COLO668 (cell line): ENCODE results near the gene ANKRD10.
A peak's percentile ranks its signal among the peaks of the same experiment; 100 is the strongest.

ENCODE experiments used
- DNase-seq: peaks from one replicate; lab custom pipeline; 2025; ENCODE audit not compliant: unreplicated experiment; lab: John Stamatoyannopoulos, UW

The ANKRD10 gene

DNA sequence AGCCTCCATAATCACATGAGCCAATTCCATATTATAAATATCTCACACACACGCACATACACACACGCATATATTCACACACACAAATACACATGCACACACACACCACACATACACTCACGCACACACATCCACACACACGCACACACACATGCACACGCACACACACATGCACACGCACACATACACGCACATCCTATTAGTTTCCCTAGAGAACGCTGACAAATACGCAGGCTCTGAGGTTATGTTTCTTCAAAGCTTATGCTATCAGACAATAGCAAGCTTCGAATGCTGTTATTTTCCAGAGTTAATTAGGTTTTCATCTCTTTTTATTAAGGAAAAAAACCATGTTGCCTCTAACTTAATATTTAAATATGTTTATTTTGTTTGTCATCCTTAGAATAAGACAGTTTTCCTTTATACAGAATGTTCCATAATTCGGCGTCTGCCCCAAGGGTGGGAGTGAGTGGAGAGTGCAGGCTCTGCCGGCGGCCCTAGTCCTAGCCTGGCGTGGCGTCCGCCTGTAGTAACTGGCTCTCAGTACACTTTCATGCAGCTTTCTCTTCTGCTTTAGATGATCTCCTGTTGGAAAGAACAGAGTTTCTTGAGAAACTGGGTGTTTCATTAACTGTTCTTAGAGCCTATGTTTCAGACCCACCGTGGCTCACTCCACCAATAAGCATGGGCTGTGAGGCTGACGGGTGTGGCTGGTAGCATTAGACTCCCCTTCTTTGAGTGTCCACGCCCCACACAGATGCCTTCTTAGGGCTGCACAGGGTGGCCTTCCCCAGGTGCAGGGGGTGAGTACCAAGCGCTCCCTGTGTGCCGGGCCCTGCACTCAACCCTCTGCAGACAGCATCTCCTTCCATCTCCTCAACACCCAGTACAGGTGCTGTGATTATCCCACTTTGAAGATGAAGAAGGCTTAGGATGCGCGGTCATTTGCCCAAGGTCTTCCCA lies 30.4 kb upstream of the ANKRD10 start:
- no peak for DNase-seq

DNA sequence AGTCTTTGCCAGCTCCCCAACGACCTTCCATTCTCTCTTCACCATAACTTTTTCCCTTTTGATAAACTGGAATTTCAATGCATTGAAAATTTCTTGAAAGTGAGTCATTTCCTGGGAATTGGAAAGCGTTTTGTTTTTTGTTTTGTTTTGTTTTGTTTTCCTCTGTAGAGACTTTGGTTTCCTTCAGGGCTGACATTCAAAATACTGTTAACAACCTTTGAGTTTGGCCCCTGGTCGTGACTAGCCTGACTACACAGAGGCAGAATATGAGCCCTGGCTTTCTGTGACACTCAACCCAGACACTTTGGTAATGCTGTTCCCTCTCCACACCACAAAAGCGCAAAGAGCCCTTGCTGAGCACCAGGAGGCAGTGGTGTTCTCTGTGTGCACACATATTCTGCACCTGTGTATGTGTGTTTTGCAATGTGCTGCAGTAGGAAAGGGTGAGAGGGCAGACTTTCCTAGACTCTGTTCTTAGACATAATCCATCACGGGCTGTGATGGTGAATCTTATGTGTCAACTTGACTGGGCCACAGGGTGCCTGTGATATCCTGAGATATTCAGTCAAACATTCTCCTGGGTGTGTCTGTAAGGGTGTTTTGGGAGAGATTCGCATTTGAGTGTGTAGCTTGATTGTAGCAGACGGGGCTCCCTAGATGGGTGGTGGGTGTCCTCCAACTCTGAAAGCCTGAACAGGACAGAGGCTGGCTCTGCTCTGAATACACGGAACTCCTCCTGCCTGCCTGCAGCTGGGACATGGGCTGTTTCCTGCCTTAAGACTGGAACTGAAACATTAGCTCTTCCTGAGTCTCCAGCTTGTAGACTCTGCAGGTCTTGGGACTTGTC lies 29.5 kb upstream of the ANKRD10 start:
- peak; percentile 69 for DNase-seq

GRCh38 chr13:110942248-110942981 lies 27.5 kb upstream of the ANKRD10 start:
- DNase-seq: no peak

- DNase-seq: no peak
These were observed 24.0 kb upstream of the ANKRD10 start for GRCh38 chr13:110938662-110939421.

GRCh38 chr13:110937511-110938285 lies 22.8 kb upstream of the ANKRD10 start:
- DNase-seq: no peak

- no peak for DNase-seq
These were observed 21.6 kb upstream of the ANKRD10 start for GRCh38 chr13:110936519-110936918.

DNA sequence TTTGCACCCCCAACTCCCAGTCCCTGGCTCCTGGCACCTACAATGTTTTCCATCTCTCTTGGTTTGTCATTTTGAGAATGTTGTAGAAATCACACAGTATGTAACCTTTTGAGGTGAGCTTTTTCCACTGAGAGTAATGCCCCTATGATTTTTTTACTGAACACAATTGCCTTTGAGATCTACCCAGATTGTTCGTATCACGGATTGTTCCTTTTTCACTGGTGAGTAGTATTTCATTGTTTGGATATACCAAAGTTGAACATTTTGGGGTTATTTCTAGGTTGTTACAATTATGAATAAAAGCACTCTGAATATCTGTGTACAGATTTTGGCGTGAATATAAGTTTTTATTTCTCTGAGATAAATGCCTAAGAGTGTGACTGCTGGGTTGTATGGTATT lies 17.7 kb upstream of the ANKRD10 start:
- no peak for DNase-seq

GRCh38 chr13:110929104-110929777 lies 14.4 kb upstream of the ANKRD10 start:
- DNase-seq: no peak

- DNase-seq: no peak
These were observed 10.2 kb upstream of the ANKRD10 start for GRCh38 chr13:110925023-110925612.

GRCh38 chr13:110924639-110924934 lies 9.7 kb upstream of the ANKRD10 start:
- no peak for DNase-seq

DNA sequence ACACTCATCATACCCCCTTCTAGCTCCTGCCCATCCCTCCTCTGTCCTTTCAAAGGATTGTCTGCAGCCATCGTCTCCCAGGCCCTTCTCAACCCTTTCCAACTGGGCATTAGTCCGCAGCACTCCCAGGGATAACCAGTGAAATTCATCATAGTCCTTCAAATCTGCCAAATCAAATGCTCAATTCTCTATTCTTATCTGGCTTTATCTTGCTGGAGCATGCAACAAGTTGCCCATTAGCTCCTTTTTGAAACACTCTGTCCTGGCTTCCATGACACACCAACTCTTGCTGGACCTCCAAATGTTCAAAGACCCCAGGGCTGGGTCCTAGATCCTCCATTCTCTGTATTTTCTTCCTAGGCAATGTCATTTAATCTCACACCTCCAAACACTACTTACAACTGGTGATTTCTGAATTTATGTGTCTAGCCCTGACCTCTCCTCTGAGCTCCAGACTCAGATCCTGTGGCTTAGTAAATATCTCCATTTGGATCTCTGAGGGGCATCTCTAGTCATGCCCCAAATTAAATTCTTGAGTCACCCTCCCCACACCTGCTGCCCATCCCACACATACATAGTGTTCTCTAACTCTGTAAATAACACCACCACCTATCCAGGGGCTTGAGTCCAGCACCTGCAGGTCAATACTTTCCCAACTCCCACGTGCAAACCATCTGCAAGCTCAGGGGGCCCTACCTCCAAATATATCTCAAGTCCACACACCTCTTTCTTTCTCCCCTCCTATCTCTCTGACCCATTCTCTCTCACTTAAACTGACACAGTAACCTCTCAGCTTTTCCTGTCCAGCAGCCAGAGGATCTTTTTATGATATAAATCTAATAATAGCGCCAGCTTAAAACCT lies 9.1 kb upstream of the ANKRD10 start:
- no peak for DNase-seq

- no peak for DNase-seq
These were observed 8.2 kb upstream of the ANKRD10 start for GRCh38 chr13:110923086-110923485.

- DNase-seq: no peak
These were observed 7.6 kb upstream of the ANKRD10 start for GRCh38 chr13:110922506-110922905.

GRCh38 chr13:110921695-110922094 lies 6.8 kb upstream of the ANKRD10 start:
- DNase-seq: no peak

DNA sequence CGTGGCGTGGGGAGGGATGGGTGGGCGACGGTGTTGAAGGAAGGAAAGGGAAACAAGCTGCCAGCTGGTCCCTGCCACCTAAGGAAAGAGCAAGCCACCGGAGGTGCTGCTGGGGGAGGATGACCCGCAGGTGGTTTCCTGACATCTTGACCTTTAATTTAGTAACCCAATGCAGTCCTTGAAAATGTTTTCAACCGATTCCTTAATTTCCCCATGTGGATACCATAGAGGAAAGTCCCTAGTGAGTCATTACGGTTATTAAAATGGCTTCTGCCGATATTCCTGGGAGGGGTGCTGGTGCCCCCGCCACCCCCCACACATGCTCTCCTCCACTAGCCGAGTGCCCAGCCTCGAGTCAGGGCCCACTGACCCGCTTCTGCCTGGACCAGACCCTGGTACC lies 6.3 kb upstream of the ANKRD10 start:
- no peak for DNase-seq

- no peak for DNase-seq
These were observed 5.2 kb upstream of the ANKRD10 start for GRCh38 chr13:110920038-110920437.

DNA sequence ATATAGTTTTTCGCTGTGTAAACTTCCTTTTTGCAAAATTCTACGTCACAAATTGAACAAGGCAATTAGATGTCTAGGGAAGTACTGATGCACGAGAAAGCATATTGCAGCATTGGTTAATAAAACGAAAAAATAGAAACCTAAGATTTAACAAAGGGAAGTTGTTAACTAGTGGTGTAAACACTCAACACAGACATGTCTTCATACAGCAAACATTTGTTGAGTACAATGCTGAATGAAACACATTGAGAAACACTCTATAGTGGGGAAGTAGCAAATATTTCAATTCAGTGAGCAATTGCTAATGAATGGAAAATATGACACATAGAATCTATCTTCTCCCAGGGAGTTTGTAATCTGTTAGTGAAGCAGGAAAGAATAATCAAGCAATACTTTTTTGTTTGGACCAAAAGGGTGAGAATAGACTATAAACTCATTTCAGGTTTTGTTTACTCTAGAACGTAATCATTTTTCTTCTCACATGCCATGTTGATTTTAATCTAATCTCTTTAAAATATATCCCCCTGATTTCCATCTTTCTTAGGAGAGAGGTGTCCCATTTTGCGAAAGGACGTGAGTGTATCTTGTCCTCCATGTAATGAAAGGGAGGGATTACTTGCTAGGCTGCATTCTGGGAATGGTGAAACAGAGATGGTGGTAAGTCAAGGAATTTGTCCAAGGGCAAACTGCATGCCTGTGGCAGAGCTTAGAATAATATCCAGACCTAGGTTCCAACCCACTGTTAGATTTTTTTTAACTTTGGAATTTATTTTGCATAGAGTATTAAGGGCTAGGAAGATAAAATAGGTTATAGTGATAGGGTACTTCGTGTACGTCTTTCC lies 1.7 kb upstream of the ANKRD10 start:
- DNase-seq: no peak
